H1 (cell line): ENCODE measurements around the gene BRME1. TPM values are rescaled to one million over a fixed set of nuclear protein-coding genes. Genes with fewer than 3 reads are reported as not detected.

Experiments used
- CTCF ChIA-PET: fragments of 300-600 bp; sonication (Branson Sonifier 250); formaldehyde crosslinking; loops from one replicate; lab custom pipeline; 2021; ENCODE audit not compliant: partially characterized antibody; lab: Charles Lee
- POLR2A ChIA-PET: fragments of 300-600 bp; sonication (Branson Sonifier 250); formaldehyde crosslinking; loops from one replicate; lab custom pipeline; 2021; ENCODE audit warnings: inconsistent platforms; ENCODE audit not compliant: partially characterized antibody; lab: Charles Lee
- DNase-seq, 2 experiments: peaks; one replicate each; pipeline versions ENCODE4 v3.0.0 to v3.0.0-alpha.2; 2010 to 2022; ENCODE audit warnings: low spot score in 2 of 2, low read depth in 1 of 2, mixed read lengths in 1 of 2
- FAIRE-seq: peaks from 2 replicates; lab custom pipeline; 2011; peaks lifted over from hg19 to GRCh38; lab: Jason Lieb, UNC
- H2AFZ ChIP-seq: 2 replicates; pipeline ENCODE4 v1.8.1; 2012; ENCODE audit warnings: low read length, inconsistent platforms
- H2AK5ac ChIP-seq: 2 replicates; pipeline ENCODE4 v1.6.1; 2013; ENCODE audit warnings: low read depth, low read length
- H2BK120ac ChIP-seq: replicated peaks from 2 replicates; pipeline ENCODE3; 2013; ENCODE audit warnings: low read depth, low read length, inconsistent platforms
- H2BK12ac ChIP-seq: 2 replicates; pipeline ENCODE4 v1.6.1; 2013; ENCODE audit warnings: low read depth, low read length
- H2BK15ac ChIP-seq: 2 replicates; pipeline ENCODE4 v1.6.1; 2013; ENCODE audit warnings: low read length
- H2BK20ac ChIP-seq: 2 replicates; pipeline ENCODE4 v1.6.1; 2013; ENCODE audit warnings: low read length
- H2BK5ac ChIP-seq: 2 replicates; pipeline ENCODE4 v1.6.1; 2013; ENCODE audit warnings: low read depth, low read length
- H3K14ac ChIP-seq: 2 replicates; pipeline ENCODE4 v1.6.1; 2013; ENCODE audit warnings: inconsistent platforms; ENCODE audit not compliant: insufficient read length
- H3K18ac ChIP-seq: 2 replicates; pipeline ENCODE4 v1.6.1; 2013; ENCODE audit warnings: low read length; ENCODE audit errors: extremely low read depth
- H3K23ac ChIP-seq: 2 replicates; pipeline ENCODE4 v1.6.1; 2013; ENCODE audit warnings: inconsistent platforms; ENCODE audit not compliant: insufficient read length
- H3K23me2 ChIP-seq: 2 replicates; pipeline ENCODE4 v1.6.1; 2013; ENCODE audit warnings: low read depth, low read length
- H3K27ac ChIP-seq: 2 replicates; pipeline ENCODE4 v1.6.1; 2011; ENCODE audit warnings: low read depth, low read length, inconsistent platforms
- H3K27me3 ChIP-seq, 4 experiments: replicated peaks in 1 of 4; 1 replicate in 1 of 4; 2 replicates in 3 of 4; pipeline versions ENCODE4 v1.6.1 to v1.8.1; 2011 to 2013; ENCODE audit warnings: low read length in 3 of 4, mild to moderate bottlenecking in 3 of 4, inconsistent platforms in 2 of 4, mixed read lengths in 2 of 4, moderate library complexity in 1 of 4; ENCODE audit not compliant: control insufficient read depth in 3 of 4, insufficient read depth in 3 of 4; ENCODE audit errors: extremely low read depth in 1 of 4
- H3K36me3 ChIP-seq, 4 experiments: 2 replicates each; pipeline versions ENCODE4 v1.6.1 to v1.8.1; 2011 to 2013; ENCODE audit warnings: mild to moderate bottlenecking in 4 of 4, low read length in 3 of 4, moderate library complexity in 2 of 4, control low read depth in 1 of 4, inconsistent platforms in 1 of 4; ENCODE audit not compliant: insufficient read depth in 4 of 4, control insufficient read depth in 2 of 4
- H3K4ac ChIP-seq: replicated peaks from 2 replicates; pipeline ENCODE3; 2013; ENCODE audit warnings: low read length, low read depth, mixed read lengths, inconsistent platforms; ENCODE audit not compliant: insufficient read length
- H3K4me1 ChIP-seq, 4 experiments: replicated peaks in 1 of 4; 1 replicate in 1 of 4; 2 replicates in 3 of 4; pipeline versions ENCODE4 v1.6.1 to v1.8.1; 2011 to 2013; ENCODE audit warnings: low read length in 3 of 4, inconsistent platforms in 2 of 4, mixed read lengths in 1 of 4; ENCODE audit not compliant: insufficient read depth in 4 of 4, control insufficient read depth in 3 of 4
- H3K4me2 ChIP-seq, 2 experiments: 2 replicates each; pipeline versions ENCODE4 v1.6.1 to v1.8.1; 2011 to 2013; ENCODE audit warnings: low read depth in 2 of 2, low read length in 2 of 2, control low read depth in 1 of 2, inconsistent platforms in 1 of 2, mild to moderate bottlenecking in 1 of 2; ENCODE audit not compliant: insufficient read depth in 1 of 2
- H3K4me3 ChIP-seq, 4 experiments: fragments of 200-600, 300-600 bp in 1 of 4; sonication (generic), shearing (Covaris generic), sonication (Bioruptor Twin) in 1 of 4; 2 replicates each; pipeline versions ENCODE4 v1.5.1 to v1.8.1; 2011 to 2016; ENCODE audit warnings: low read length in 4 of 4, low read depth in 3 of 4, control low read depth in 2 of 4, inconsistent platforms in 2 of 4, mild to moderate bottlenecking in 2 of 4, mixed read lengths in 1 of 4, moderate library complexity in 1 of 4; ENCODE audit not compliant: insufficient read depth in 2 of 4; ENCODE audit errors: extremely low read depth in 1 of 4
- H3K56ac ChIP-seq: replicated peaks from 2 replicates; pipeline ENCODE3; 2013; ENCODE audit warnings: low read depth, mild to moderate bottlenecking, mixed read lengths, low read length, inconsistent platforms; ENCODE audit not compliant: insufficient read length
- H3K79me1 ChIP-seq: 2 replicates; pipeline ENCODE4 v1.6.1; 2013; ENCODE audit warnings: low read depth, low read length, control low read depth
- H3K79me2 ChIP-seq, 2 experiments: 2 replicates each; pipeline versions ENCODE4 v1.6.1 to v1.8.1; 2012 to 2013; ENCODE audit warnings: low read length in 2 of 2, mild to moderate bottlenecking in 2 of 2, inconsistent platforms in 1 of 2; ENCODE audit not compliant: insufficient read depth in 2 of 2, control insufficient read depth in 1 of 2
- H3K9ac ChIP-seq, 4 experiments: replicated peaks in 1 of 4; 1 replicate in 1 of 4; 2 replicates in 3 of 4; pipeline versions ENCODE4 v1.6.1 to v1.8.1; 2011 to 2013; ENCODE audit warnings: low read depth in 3 of 4, low read length in 3 of 4, control low read depth in 2 of 4, mild to moderate bottlenecking in 2 of 4, moderate library complexity in 2 of 4, inconsistent platforms in 1 of 4; ENCODE audit errors: extremely low read depth in 1 of 4
- H3K9me3 ChIP-seq, 2 experiments: 2 replicates each; pipeline versions ENCODE4 v1.6.1 to v1.8.1; 2012 to 2013; ENCODE audit warnings: mild to moderate bottlenecking in 2 of 2, moderate library complexity in 2 of 2, control low read depth in 1 of 2, inconsistent platforms in 1 of 2, low read depth in 1 of 2, low read length in 1 of 2, mixed read lengths in 1 of 2; ENCODE audit not compliant: insufficient read depth in 2 of 2
- H4K20me1 ChIP-seq, 2 experiments: replicated peaks in 1 of 2; 2 replicates each; pipeline versions ENCODE3 to v1.8.1; 2011 to 2013; ENCODE audit warnings: inconsistent platforms in 2 of 2, low read length in 2 of 2, mild to moderate bottlenecking in 1 of 2; ENCODE audit not compliant: insufficient read depth in 2 of 2, control insufficient read depth in 1 of 2
- H4K5ac ChIP-seq: 2 replicates; pipeline ENCODE4 v1.6.1; 2013; ENCODE audit warnings: low read length, low read depth, mixed read lengths, inconsistent platforms; ENCODE audit not compliant: insufficient read length
- H4K8ac ChIP-seq: 2 replicates; pipeline ENCODE4 v1.8.0; 2013; ENCODE audit warnings: mild to moderate bottlenecking, moderate library complexity, low read length, inconsistent platforms; ENCODE audit not compliant: insufficient read depth; ENCODE audit errors: extremely low read depth
- H4K91ac ChIP-seq: replicated peaks from 2 replicates; pipeline ENCODE3; 2013; ENCODE audit warnings: low read length, mixed read lengths, inconsistent platforms; ENCODE audit not compliant: insufficient read length
- EGR1 ChIP-seq: IDR thresholded peaks from 2 replicates; pipeline ENCODE4 v1.6.1; 2011; ENCODE audit warnings: low read depth, low read length, borderline replicate concordance
- JUN ChIP-seq: IDR thresholded peaks from 2 replicates; pipeline ENCODE4 v1.6.1; 2011; ENCODE audit warnings: low read depth, mild to moderate bottlenecking, improper control_type of control experiment, low read length
- KDM1A ChIP-seq: fragments of 200-600, 300-600 bp; sonication (generic); IDR thresholded peaks from 2 replicates; pipeline ENCODE4 v1.7.1; 2016; ENCODE audit warnings: mild to moderate bottlenecking, low read length, borderline replicate concordance
- NANOG ChIP-seq: IDR thresholded peaks from 2 replicates; pipeline ENCODE4 v1.6.1; 2011; ENCODE audit warnings: low read length, low read depth, mild to moderate bottlenecking, inconsistent platforms; ENCODE audit not compliant: insufficient read depth, poor library complexity, severe bottlenecking
- POLR2AphosphoS5 ChIP-seq: IDR thresholded peaks from 2 replicates; pipeline ENCODE4 v1.6.1; 2011; ENCODE audit warnings: low read depth, low read length
- POU5F1 ChIP-seq: IDR thresholded peaks from 2 replicates; pipeline ENCODE4 v1.6.1; 2011; ENCODE audit warnings: low read depth, mild to moderate bottlenecking, low read length, moderate library complexity
- SIN3A ChIP-seq, 2 experiments: IDR thresholded peaks in 1 of 2; conservative IDR thresholded peaks in 1 of 2; 2 replicates each; pipeline ENCODE4 v1.6.1; 2011 to 2012; ENCODE audit warnings: low read length in 2 of 2, improper control_type of control experiment in 1 of 2, low read depth in 1 of 2, mild to moderate bottlenecking in 1 of 2
- SRF ChIP-seq: IDR thresholded peaks from 2 replicates; pipeline ENCODE4 v1.6.1; 2011; ENCODE audit warnings: mild to moderate bottlenecking, low read depth, low read length, moderate library complexity
- WGBS, 2 experiments: shearing (Covaris generic) in 1 of 2; methylation state at CpG; one replicate each; pipeline versions ENCODE4 v1.1.6 to v1.1.7; 2013 to 2015; ENCODE audit warnings: low lambda C conversion rate in 2 of 2, mixed read lengths in 2 of 2, inconsistent platforms in 1 of 2, low coverage in 1 of 2, missing lambda C conversion rate in 1 of 2; ENCODE audit not compliant: insufficient replicate concordance in 2 of 2, insufficient coverage in 1 of 2, insufficient read length in 1 of 2; ENCODE audit errors: extremely low coverage in 1 of 2, missing lambda C conversion rate in 1 of 2; 5-methylcytosine and 5-hydroxymethylcytosine counted together
- polyA plus RNA-seq, 7 experiments: library from polyadenylated mRNA; depleted of rRNA in 3 of 7; stranded (reverse) in 5 of 7; unstranded in 2 of 7; fragments of >200 nt in 5 of 7; fragments of 200-250 nt in 2 of 7; gene quantifications; 1 replicate in 5 of 7; 2 replicates in 1 of 7; 4 replicates in 1 of 7; pipeline versions ENCODE4 v1.2.1 to v1.2.3, GENCODE V29; 2011 to 2013; ENCODE audit warnings: missing spikeins in 2 of 7, mixed read lengths in 2 of 7
- total RNA-seq: library from RNA; stranded (reverse); fragmentation: NEBNext Ultra II Directional; extraction: Animal tissue kit (Norgen Biotek cat#: 25700); gene quantifications from 2 replicates; pipeline ENCODE4 v1.2.1, GENCODE V29; 2021
- TF ChIP-seq, protein P1 (sequence below), 3 experiments: IDR thresholded peaks; 1 replicate in 2 of 3; 2 replicates in 1 of 3; pipeline versions ENCODE4 v1.5.1 to v1.6.1; 2011; ENCODE audit warnings: low read length in 3 of 3, mild to moderate bottlenecking in 3 of 3, inconsistent platforms in 2 of 3, low read depth in 1 of 3, moderate library complexity in 1 of 3; ENCODE audit not compliant: insufficient read depth in 1 of 3; ENCODE audit errors: control extremely low read depth in 1 of 3

Gene BRME1
- total and polyA plus RNA-seq, 2 of the 8 experiments (the other 6 are each of a cell fraction or from before 2014, with no cell fraction given), result 4.6 to 4.7 TPM

DNA sequence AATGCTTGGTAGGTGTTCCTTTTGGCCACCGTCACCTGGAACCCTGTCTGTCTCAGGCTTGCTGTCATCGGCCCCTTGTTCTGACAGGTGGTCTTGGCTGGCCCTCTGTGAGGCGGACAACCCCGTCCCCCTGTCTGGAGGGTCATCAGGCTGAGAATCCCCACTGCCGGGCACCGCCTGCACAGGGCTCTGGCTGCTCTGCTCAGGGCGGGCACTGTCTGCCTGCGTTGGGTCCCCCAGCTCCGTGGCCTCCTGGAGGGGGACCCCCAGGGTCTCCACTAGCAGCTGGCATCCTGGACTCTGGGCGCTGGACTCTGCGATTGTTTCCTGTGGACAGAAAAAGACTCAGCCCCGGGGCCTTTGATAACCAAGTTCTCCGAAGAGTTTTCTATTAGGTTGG is 15.8 kb downstream of the BRME1 start:
- no peak for DNase-seq
- H3K56ac ChIP-seq, result no peak overlapping the region
- H3K36me3 ChIP-seq, result no peaks in the 10 kb centered on the region
- no peak overlapping the region for H3K4me3 ChIP-seq
- H4K8ac ChIP-seq, result peak overlapping the region; percentile 79; the same call in 1 of the 2 replicates
- H4K5ac ChIP-seq, result no peak overlapping the region
- no peak overlapping the region for H2BK20ac ChIP-seq
- CTCF ChIA-PET, result interaction anchor here (1.0 to 3.1 kb wide), 2 partner anchors 9 to 15 kb away, joined by 3 to 12 read pairs; no protein-coding TSS in a partner anchor
- no peaks in the 10 kb centered on the region for H3K9me3 ChIP-seq
- H3K18ac ChIP-seq, result no peak overlapping the region
- H3K23me2 ChIP-seq, result no peaks in the 10 kb centered on the region
- H2BK12ac ChIP-seq, result no peak overlapping the region
- no peak overlapping the region for H3K23ac ChIP-seq
- no peaks in the 10 kb centered on the region for H3K79me2 ChIP-seq
- H4K91ac ChIP-seq, result no peak overlapping the region
- FAIRE-seq, result no peak
- no peak overlapping the region for H3K9ac ChIP-seq
- 92% methylated on average over 13 of the region's 13 CpGs; no CpG with 5 or more reads in 1 of the 2 experiments for WGBS, 2 experiments
- no peak overlapping the region for H2AK5ac ChIP-seq
- no peak overlapping the region for H2AFZ ChIP-seq
- H4K20me1 ChIP-seq, result no peaks in the 10 kb centered on the region
- H3K79me1 ChIP-seq, result no peaks in the 10 kb centered on the region
- H2BK120ac ChIP-seq, result no peak overlapping the region
- H3K27ac ChIP-seq, result no peak overlapping the region
- POLR2A ChIA-PET, result interaction anchor here (1.5 kb wide), 1 partner anchor 10 kb away, joined by 4 read pairs; no protein-coding TSS in a partner anchor
- no peaks in the 10 kb centered on the region for H3K27me3 ChIP-seq
- H3K4me2 ChIP-seq, result no peak overlapping the region
- H3K4ac ChIP-seq, result no peak overlapping the region
- no peak overlapping the region for H2BK5ac ChIP-seq
- H2BK15ac ChIP-seq, result no peak overlapping the region
- no peaks in the 10 kb centered on the region for H3K4me1 ChIP-seq
- H3K14ac ChIP-seq, result no peak overlapping the region
- TF ChIP-seq NANOG, result no peak
- TF ChIP-seq SRF, result no peak
- TF ChIP-seq JUN, result no peak
- no peak for TF ChIP-seq EGR1
- TF ChIP-seq KDM1A, result no peak
- TF ChIP-seq SIN3A (conservative IDR thresholded peaks at IDR 0.05 in 1 of 2, IDR thresholded peaks at IDR 0.05 in 1 of 2; ENCODE audit: low read depth in 1 of 2, low read length in 2 of 2), result no peak
- TF ChIP-seq, protein P1, sequence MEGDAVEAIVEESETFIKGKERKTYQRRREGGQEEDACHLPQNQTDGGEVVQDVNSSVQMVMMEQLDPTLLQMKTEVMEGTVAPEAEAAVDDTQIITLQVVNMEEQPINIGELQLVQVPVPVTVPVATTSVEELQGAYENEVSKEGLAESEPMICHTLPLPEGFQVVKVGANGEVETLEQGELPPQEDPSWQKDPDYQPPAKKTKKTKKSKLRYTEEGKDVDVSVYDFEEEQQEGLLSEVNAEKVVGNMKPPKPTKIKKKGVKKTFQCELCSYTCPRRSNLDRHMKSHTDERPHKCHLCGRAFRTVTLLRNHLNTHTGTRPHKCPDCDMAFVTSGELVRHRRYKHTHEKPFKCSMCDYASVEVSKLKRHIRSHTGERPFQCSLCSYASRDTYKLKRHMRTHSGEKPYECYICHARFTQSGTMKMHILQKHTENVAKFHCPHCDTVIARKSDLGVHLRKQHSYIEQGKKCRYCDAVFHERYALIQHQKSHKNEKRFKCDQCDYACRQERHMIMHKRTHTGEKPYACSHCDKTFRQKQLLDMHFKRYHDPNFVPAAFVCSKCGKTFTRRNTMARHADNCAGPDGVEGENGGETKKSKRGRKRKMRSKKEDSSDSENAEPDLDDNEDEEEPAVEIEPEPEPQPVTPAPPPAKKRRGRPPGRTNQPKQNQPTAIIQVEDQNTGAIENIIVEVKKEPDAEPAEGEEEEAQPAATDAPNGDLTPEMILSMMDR (IDR thresholded peaks at IDR 0.05; ENCODE audit: control extremely low read depth in 1 of 3, insufficient read depth in 1 of 3, low read depth in 1 of 3, low read length in 3 of 3), result no peak
- no peak for TF ChIP-seq POLR2AphosphoS5
- no peak for TF ChIP-seq POU5F1
